ENCODE data around the gene PRDM15.

DNA sequence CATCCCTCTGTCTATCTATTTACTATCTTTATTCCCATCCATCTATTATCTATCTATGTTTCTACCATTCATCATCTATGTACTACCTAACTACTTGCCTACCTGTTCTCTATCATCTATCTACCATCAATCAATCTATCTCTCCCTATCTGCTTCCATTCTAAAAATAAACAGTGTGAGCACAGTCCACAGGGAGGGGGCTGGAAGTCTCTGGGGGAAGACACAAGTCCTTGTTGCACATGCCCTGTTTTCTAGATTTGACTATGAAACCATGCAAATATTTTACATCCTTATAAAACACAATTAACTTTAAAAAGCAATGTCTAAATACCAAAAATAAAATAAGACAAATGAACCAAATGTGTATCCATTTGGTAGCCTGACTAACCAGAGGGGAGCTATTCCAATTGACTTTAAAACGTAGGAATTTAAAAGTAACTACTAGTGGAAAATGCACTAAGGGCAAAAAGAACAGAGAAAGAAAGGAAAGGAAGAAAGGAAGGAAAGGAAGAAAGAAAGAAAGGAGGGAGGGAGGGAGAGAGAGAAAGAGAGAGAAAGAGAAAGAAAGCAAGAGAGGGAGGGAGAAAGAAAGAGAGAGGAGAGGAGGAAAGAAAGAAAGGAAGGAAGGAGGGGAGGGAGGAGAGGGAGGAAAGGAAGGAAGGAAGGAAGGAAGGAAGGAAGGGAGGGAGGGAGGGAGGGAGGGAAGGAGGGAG is 98.7 kb downstream of the PRDM15 start:
- TF ChIP-seq EZH2 (IDR thresholded peaks at IDR 0.05; ENCODE audit: low read length) = no peak
- TF ChIP-seq, protein P1, sequence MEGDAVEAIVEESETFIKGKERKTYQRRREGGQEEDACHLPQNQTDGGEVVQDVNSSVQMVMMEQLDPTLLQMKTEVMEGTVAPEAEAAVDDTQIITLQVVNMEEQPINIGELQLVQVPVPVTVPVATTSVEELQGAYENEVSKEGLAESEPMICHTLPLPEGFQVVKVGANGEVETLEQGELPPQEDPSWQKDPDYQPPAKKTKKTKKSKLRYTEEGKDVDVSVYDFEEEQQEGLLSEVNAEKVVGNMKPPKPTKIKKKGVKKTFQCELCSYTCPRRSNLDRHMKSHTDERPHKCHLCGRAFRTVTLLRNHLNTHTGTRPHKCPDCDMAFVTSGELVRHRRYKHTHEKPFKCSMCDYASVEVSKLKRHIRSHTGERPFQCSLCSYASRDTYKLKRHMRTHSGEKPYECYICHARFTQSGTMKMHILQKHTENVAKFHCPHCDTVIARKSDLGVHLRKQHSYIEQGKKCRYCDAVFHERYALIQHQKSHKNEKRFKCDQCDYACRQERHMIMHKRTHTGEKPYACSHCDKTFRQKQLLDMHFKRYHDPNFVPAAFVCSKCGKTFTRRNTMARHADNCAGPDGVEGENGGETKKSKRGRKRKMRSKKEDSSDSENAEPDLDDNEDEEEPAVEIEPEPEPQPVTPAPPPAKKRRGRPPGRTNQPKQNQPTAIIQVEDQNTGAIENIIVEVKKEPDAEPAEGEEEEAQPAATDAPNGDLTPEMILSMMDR (optimal IDR thresholded peaks at IDR 0.05 in 1 of 3, IDR thresholded peaks at IDR 0.05 in 1 of 3, conservative IDR thresholded peaks at IDR 0.05 in 1 of 3; ENCODE audit: extremely low read depth in 1 of 3, insufficient read depth in 2 of 3, low read length in 3 of 3) = no peak
